ENCODE results near the gene EEFSEC.

- TF ChIP-seq CTCF (conservative IDR thresholded peaks at IDR 0.05) (no peak), EZH2 (IDR thresholded peaks at IDR 0.05; ENCODE audit: low read depth) (no peak)
Measured at GRCh38 chr3:128399221-128399915, 246.1 kb downstream of the EEFSEC start.
